GM12864 (cell line): Measurements from ENCODE around the gene NCOA4.
A peak's percentile ranks its signal among the peaks of the same experiment; 100 is the strongest.

Experiments
- DNase-seq: peaks from one replicate; pipeline ENCODE4 v3.0.0-alpha.2; 2011; ENCODE audit warnings: low read depth
- H3K4me3 ChIP-seq: 2 replicates; pipeline ENCODE4 v1.5.1; 2011; ENCODE audit warnings: mild to moderate bottlenecking, low read depth, low read length, control low read depth
- CTCF ChIP-seq: IDR thresholded peaks from 2 replicates; pipeline ENCODE4 v1.5.1; 2011; ENCODE audit warnings: low read depth, mild to moderate bottlenecking, moderate library complexity, low read length, control low read depth, inconsistent platforms; ENCODE audit errors: missing control alignments

The NCOA4 gene

GRCh38 chr10:46025406-46025805 lies 5.0 kb downstream of the NCOA4 start:
- H3K4me3 ChIP-seq, result no peak overlapping the region
- DNase-seq, result no peak
- no peak for TF ChIP-seq CTCF

GRCh38 chr10:46024948-46025347 lies 5.5 kb downstream of the NCOA4 start:
- no peak for DNase-seq
- no peak for TF ChIP-seq CTCF

GRCh38 chr10:46022978-46023702 lies 7.3 kb downstream of the NCOA4 start:
- H3K4me3 ChIP-seq, result peak overlapping the region; percentile 76
- DNase-seq, result peak; percentile 65
- TF ChIP-seq CTCF, result peak; percentile 21

More at GRCh38 chr10:46024948-46025347, 5.5 kb downstream of the NCOA4 start:
- no peak overlapping the region for H3K4me3 ChIP-seq

GRCh38 chr10:46020344-46020657 lies 10.1 kb downstream of the NCOA4 start:
- no peak overlapping the region for H3K4me3 ChIP-seq
- DNase-seq, result no peak
- TF ChIP-seq CTCF, result no peak

- no peak for TF ChIP-seq CTCF
- no peak overlapping the region for H3K4me3 ChIP-seq
- no peak for DNase-seq
Measured at GRCh38 chr10:46019569-46020343, 10.7 kb downstream of the NCOA4 start.

GRCh38 chr10:46019177-46019528 lies 11.3 kb downstream of the NCOA4 start:
- TF ChIP-seq CTCF, result no peak
- H3K4me3 ChIP-seq, result no peak overlapping the region
- DNase-seq, result no peak
